GM19193 (cell line): Measurements from ENCODE around the gene ERMAP.

Experiments used
- POLR2A ChIP-seq: IDR thresholded peaks from 4 replicates; pipeline ENCODE4 v1.6.1; 2011; ENCODE audit not compliant: insufficient read depth, insufficient read length; ENCODE audit errors: extremely low read depth

Gene ERMAP

DNA sequence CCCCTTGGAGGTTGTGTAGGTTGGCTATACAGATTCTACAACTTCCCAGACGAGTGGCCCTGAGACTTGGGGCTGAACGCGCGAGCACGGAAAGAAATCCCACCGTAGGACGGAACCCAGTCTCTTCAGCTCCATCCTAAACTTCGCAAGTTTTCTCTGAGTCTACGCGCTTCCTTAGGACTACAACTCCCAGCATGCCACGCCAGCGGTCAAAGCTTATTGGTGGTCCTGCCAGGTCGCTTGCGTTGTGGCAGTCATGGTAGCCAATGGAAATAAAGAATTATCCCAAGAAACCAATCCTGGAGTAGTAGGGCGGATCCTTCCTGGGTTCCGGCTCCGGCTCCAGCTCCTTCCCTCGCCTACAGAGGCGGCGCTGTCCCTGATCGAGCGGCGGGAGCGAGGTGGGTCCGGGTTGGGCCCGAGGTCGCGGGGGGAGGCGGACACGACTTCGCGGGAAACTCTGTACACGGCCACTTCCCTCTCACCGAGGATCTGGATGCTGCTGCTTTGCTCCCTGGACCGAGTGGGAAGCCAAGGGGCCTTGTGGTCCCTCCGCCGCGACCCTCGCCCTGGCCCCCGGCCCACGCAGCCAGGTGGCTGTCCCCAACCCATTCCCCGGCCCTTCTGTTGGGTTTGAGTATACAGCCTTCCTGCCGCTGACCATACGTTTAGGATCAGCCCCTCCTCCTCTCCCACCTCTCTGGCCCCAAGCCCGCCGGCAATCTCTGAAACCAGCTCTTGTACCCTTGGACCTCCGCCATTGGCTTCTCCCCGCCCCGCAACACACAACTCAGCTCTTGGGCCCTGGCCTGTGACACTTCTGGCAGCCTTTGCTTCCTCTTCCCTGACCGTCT lies 29.6 kb downstream of the ERMAP start, which contains the start of gene ZNF691:
TSS of gene ZNF691 (plus strand) at position 357 of the 854 bp plus-strand sequence. CDS start 3,046 bp downstream, outside the sequence.
- TF ChIP-seq POLR2A, result peak; percentile 73

DNA sequence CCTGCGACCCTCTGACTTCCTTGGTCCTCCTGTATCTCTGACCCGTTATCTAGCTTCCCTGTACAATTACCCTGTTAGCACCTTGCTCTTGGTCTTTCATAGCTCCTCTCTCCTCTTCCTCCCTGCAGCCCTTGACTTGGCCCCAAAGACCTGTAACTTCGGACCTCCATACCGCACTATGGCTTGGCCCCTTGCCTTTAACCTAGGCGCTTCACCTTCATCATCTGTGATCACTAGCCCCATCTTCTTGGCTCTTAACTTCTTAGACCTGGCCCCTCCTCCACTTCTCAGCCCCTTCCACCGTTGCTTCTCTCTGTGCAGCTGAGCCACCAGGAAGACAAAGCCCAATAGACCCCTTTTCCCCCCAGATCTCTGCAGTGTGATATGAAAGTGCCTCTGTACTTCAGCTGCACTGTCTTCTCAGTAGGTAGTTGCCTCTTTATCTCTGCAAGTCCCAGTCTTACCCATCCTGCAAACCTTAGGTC lies 30.2 kb downstream of the ERMAP start:
- TF ChIP-seq POLR2A, result no peak

DNA sequence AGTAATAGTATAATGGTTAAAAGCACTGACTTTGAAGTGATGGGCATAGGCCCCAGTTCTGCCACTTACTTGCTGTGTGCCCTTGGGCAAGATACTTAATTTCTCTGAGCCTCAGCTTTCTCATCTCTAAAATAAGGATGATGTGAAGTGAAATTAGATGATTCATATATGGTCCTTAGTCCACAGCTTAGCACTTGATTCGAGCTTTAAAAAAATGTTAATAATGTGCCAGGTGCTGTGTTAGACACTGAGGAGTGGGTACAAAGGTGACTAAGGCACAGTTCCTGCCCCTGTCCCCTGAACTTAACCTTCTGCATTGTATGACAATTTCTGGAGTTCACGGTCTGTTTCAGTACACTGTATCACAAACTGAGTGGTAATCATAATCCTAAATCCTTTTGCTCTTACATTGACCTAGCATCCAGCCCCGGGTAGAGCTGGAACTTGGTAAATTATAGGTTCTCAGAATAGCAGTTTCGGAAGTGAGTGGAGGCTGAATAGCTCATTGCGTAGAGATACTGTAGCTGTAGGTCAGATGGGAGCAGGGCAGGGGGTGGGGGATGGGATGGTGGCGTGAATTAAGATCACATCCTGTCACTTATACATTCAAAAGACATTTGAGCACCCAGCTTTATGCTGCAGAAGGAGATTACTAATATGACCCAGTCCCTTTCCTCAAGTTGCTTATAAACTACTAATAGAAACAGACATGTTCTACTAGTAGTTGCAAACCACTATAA lies 31.0 kb downstream of the ERMAP start:
- TF ChIP-seq POLR2A, result no peak

DNA sequence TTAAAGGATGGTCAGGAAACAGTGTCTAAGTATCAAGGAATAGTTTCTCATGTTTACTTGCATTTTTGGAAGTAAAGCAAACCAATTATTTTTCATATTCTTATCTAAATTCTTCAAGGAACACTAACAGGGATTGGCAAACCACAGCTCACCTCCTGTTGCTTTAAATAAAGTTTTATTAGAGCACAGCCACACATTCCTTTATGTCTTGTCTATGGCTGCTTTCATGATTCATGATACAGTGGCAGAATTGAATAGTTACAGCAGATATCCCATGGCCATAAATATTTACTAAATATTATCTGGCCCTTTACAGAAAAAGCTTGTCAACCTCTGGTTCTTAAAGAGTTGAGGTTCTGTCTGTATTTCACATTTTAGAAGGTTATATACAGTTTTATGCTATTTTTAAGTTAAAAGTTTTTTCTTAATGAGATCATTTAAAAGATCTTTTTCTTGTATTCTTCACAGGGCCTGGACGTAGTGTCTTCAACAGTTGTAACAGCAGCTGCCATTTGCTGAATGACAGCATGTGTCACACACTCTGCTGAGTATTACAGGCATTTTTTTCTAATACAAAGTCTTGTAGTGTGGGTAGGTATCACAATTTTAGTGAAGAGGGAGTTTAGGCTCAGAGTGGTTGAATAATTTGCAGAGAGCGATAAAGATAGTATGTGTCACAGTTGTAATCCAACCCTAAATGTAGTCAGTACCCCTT lies 32.1 kb downstream of the ERMAP start:
- TF ChIP-seq POLR2A, result no peak

DNA sequence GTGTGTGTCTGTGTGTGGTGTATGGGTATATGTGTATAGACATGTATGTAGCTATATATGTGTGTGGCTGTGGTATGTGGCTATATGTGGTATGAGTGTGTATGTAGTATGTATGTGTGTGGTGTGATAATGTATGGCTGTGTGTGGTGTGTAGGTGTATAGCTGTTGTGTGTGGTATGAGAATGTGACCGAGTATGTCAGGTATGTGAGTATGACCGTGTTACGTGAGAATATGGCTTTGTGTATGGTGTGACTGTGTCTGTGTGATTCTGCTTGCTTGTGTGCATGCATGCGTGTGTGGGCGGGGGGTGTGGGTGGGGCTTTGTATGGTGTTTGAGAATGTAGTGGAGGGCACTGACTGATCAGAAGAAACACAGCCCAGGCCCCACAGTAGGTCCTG lies 33.0 kb downstream of the ERMAP start:
- TF ChIP-seq POLR2A, result no peak

DNA sequence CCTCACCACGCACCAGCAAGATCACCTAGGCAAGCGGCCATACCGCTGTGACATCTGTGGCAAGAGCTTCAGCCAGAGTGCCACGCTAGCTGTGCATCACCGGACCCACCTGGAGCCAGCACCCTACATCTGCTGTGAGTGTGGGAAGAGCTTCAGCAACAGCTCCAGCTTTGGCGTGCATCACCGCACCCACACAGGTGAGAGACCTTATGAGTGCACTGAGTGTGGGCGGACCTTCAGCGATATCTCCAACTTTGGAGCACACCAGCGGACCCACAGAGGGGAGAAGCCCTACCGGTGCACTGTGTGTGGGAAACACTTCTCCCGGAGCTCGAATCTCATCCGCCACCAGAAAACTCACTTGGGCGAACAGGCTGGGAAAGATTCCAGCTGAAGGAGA lies 34.5 kb downstream of the ERMAP start:
- TF ChIP-seq POLR2A, result no peak

DNA sequence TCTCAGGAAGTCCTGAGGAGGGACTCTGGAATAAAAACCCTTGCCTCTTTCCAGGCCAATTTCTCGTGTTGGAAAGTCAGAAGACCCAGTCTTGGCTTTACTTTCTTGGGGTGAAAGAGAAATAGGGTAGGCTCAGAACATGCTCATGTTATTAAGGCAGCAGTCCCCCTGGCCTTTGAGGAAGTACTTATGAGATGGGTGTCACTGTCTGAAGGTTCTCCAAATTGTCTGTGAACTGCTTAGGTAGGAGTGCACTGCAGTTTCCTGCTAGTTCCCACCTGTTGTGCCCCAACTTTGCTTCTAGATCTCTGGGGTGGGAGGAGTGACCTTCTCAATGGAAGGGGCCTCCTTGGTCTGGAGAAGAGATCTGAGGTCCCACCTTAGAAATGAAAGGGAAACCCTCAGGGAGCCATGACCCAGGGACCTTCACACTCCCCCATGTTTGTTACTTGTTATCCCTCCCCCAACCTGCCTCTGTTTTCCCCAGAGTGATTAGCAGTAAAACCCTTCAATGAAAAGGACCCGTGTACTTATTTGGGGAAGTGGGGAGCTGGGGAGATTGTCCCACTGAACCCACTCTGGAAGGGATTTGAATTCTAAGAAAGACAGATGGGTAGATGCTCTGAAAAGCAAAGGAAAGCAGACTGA lies 35.2 kb downstream of the ERMAP start:
- TF ChIP-seq POLR2A, result no peak

DNA sequence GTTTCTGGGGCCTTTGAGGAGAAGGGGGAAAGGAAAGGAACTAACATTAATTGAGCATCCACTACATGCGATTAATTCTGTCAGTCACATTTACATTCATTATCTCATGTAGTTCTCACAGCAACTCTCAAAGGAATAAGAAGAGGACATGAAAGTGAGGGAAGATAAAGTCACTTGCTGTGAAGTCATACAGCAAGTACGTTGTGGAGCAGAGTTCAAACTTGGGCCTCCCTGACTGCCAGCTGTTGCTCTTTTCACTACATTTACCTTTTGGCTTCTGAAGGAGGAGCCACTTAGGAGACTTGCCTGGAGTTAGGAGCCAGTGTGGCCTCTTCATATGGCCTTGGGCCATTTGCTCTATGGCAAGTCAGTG lies 35.7 kb downstream of the ERMAP start:
- TF ChIP-seq POLR2A, result no peak

DNA sequence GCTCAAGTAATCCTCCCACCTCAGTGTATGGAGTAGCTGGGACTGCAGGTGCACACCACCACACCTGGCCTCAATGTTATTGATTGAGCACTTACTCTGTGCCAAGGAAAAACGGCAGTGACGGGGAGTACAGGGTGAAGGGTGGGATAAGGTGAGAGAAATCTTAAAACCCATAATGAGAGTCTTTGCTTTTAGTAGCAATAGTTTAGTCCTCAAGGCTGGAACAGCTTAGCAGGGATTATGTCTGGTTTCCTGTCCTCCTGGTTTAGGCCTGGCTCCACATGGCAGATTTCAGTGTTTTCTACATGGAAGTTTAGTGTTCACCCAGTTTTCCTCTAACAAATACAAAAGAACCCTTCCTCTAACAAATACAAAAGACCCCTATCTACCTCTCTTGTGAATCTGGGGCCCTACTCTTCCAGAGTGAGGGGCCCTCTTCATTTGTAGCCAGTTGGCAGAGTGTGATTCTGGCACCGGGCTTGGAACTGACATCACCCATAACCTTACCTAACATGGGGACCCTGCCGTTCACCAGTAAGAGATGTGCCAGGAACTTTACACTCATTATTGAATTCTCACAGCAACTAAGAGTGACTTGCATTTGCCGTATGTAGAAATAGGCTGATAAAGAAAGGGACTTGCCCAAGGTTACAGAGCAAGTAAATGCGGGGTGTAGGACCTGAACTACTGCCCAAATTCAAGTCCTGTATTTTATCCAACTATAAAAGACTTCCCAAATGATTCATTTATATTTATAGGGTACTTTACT lies 36.4 kb downstream of the ERMAP start:
- TF ChIP-seq POLR2A, result no peak

DNA sequence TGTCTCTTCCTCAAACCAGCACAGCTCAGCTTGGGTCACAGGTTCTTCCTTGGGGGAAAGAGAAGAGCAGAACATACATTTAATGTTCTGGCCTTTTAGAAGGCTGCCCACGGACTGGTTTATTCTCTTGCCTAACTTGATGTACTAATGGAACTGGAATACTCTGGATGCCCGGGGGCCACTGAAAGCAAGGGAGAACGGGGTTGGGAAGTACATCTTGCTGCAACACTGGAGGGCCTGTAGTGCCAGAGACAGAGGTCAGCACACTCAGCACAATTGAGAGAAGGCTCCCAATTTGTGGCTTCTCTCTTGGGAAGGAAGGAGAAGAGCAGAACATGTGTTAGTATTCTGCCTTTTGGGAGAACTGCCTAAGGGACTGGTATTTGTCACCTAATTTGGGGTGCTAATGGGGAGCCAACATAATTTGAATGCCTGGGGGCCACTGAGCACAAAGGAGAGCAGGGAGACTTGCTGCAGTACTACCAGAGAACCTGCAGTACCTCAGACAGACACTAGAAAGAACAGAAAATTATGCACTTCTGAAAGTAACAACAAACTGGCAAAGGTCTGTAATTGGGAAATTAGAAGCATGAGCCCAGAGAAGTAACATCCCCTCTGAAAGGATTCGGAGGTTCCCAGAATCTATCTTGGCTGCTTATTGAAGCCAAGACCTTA lies 43.6 kb downstream of the ERMAP start:
- no peak for TF ChIP-seq POLR2A

DNA sequence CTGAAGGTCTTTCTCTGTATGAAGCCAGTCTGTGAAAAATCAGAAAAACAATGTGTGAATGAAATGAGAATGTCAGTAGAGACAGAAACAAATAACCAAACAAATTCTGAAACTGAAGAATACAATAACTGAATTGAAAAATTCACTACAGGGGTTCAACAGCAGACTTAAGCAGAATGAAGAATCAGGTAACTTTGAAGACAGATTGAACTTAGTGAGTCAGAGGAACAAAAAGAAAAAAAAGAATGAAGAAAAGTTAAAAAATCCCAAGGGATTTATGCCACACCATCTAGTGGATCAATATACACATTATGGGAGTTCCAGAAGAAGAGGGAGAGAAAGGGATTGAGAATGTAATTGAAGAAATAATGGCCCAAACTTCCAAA lies 44.1 kb downstream of the ERMAP start:
- no peak for TF ChIP-seq POLR2A

DNA sequence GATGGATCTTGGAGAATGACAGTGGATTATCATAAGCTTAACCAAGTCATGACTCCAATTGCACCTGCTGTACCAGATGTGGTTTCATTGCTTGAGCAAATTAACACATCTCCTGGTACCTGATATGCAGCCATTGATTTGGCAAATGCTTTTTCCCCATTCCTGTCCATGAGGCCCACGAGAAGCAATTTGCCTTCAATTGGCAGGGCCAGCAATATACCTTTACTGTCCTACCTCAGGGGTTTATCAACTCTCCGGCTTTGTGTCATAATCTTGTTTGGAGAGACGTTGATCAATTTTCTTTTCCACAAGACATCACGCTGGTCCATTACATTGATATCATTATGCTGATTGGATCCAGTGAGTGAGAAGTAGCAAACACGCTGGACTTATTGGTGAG lies 49.6 kb downstream of the ERMAP start:
- no peak for TF ChIP-seq POLR2A

DNA sequence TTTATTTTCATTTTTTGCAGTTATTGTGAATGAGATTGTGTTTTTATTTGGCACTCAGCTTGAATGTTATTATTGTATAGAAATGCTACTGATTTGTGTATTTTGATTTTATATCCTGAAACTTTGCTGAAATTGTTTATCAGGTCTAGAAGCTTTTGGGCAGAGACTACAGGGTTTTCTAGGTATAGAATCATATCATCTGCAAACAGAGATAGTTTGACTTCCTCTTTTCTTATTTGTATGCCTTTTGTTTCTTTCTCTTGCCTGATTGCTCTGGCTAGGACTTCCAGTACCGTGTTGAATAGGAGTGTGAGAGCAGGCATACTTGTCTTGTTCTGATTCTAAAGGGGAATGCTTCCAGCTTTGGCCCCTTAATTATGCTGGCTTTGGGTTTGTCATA lies 56.7 kb downstream of the ERMAP start:
- no peak for TF ChIP-seq POLR2A
